ENCODE results near the gene CUL1. TPM values are rescaled to one million over a fixed set of nuclear protein-coding genes. Genes with fewer than 3 reads are reported as not detected.

The CUL1 gene
- total RNA-seq, 1 experiment from 2014 or later, result 53.1 TPM

DNA sequence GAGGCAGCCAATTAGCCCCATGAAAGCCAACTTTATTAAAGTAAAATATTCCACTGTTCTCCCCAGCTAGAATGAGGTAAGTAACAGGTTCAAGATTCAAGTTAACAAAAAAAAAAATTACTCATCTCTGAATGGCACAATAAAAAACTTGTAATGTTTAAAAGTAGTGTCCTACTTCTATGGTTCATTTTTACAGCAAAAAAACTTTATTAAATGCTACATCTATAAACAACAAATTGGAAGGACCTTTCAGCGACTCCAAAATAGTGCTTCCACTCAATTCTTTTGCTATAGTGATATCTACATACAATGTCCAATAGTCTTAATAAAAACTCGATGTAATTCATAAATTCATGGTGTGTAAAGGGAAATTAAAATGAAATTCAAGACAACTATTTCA is 126.2 kb downstream of the CUL1 start:
- ChIA-PET CTCF (no interaction called here), RAD21 (ENCODE audit: low non-redundant PET in 1 of 2, low total read pairs in 2 of 2, uncharacterized antibody in 2 of 2, unreplicated experiment in 2 of 2) (no interaction called here), POLR2A (no interaction called here)
- no peaks in the 10 kb centered on the region for H3K9me3 ChIP-seq (ENCODE audit: control insufficient read depth in 1 of 2, insufficient read depth in 1 of 2, low read depth in 1 of 2, low read length in 2 of 2)
- no peaks in the 10 kb centered on the region for H3K27me3 ChIP-seq (ENCODE audit: insufficient read depth, low read length)
- no TSS peak for BruUV-seq (replicated peaks)
- peaks cover 26 to 38% of the 10 kb centered on the region in 2 experiments for H3K36me3 ChIP-seq (ENCODE audit: control insufficient read depth in 1 of 2, insufficient read depth in 2 of 2, low read length in 2 of 2)
- intact Hi-C loops (cut with micrococcal nuclease), result no loop called here
- H3K79me2 ChIP-seq (ENCODE audit: insufficient read depth, low read length), result peaks cover 71% of the 10 kb centered on the region
- no peak overlapping the region for H3K4me2 ChIP-seq (ENCODE audit: low read length)
- no peak overlapping the region for H3K4me3 ChIP-seq (replicated peaks in 1 of 2; ENCODE audit: low read depth in 1 of 2, low read length in 2 of 2)
- H3K4me1 ChIP-seq (ENCODE audit: control insufficient read depth in 1 of 2, insufficient read depth in 2 of 2, low read length in 2 of 2), result peaks cover 0 to 5% of the 10 kb centered on the region in 2 experiments; a peak in 2 of 4 replicates
- no peak overlapping the region for H3K27ac ChIP-seq (ENCODE audit: low read depth, low read length)
- DNase-seq (ENCODE audit: low read depth, low spot score) (no peak), ATAC-seq (no peak)
- TF ChIP-seq, protein P1, sequence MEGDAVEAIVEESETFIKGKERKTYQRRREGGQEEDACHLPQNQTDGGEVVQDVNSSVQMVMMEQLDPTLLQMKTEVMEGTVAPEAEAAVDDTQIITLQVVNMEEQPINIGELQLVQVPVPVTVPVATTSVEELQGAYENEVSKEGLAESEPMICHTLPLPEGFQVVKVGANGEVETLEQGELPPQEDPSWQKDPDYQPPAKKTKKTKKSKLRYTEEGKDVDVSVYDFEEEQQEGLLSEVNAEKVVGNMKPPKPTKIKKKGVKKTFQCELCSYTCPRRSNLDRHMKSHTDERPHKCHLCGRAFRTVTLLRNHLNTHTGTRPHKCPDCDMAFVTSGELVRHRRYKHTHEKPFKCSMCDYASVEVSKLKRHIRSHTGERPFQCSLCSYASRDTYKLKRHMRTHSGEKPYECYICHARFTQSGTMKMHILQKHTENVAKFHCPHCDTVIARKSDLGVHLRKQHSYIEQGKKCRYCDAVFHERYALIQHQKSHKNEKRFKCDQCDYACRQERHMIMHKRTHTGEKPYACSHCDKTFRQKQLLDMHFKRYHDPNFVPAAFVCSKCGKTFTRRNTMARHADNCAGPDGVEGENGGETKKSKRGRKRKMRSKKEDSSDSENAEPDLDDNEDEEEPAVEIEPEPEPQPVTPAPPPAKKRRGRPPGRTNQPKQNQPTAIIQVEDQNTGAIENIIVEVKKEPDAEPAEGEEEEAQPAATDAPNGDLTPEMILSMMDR (IDR thresholded peaks at IDR 0.05 in 2 of 3, conservative IDR thresholded peaks at IDR 0.05 in 1 of 3; ENCODE audit: borderline replicate concordance in 1 of 3, insufficient read depth in 1 of 3, low read depth in 2 of 3, low read length in 2 of 3), result no peak
- no peak for TF ChIP-seq EZH2phosphoT487 (IDR thresholded peaks at IDR 0.05; ENCODE audit: borderline replicate concordance)
- TF ChIP-seq, protein P2, sequence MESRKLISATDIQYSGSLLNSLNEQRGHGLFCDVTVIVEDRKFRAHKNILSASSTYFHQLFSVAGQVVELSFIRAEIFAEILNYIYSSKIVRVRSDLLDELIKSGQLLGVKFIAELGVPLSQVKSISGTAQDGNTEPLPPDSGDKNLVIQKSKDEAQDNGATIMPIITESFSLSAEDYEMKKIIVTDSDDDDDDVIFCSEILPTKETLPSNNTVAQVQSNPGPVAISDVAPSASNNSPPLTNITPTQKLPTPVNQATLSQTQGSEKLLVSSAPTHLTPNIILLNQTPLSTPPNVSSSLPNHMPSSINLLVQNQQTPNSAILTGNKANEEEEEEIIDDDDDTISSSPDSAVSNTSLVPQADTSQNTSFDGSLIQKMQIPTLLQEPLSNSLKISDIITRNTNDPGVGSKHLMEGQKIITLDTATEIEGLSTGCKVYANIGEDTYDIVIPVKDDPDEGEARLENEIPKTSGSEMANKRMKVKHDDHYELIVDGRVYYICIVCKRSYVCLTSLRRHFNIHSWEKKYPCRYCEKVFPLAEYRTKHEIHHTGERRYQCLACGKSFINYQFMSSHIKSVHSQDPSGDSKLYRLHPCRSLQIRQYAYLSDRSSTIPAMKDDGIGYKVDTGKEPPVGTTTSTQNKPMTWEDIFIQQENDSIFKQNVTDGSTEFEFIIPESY (IDR thresholded peaks at IDR 0.05; ENCODE audit: extremely low read depth, insufficient replicate concordance, low read length), result no peak
- no peak for TF ChIP-seq RAD21 (IDR thresholded peaks at IDR 0.05; ENCODE audit: low read depth)
- TF ChIP-seq, protein P3, sequence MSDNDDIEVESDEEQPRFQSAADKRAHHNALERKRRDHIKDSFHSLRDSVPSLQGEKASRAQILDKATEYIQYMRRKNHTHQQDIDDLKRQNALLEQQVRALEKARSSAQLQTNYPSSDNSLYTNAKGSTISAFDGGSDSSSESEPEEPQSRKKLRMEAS (IDR thresholded peaks at IDR 0.05), result no peak
- no peak for TF ChIP-seq CBX3 (IDR thresholded peaks at IDR 0.05; ENCODE audit: low read depth)
- TF ChIP-seq TCF7L2 (IDR thresholded peaks at IDR 0.05; ENCODE audit: borderline replicate concordance, extremely low read depth, insufficient read depth, insufficient read length), result no peak
- TF ChIP-seq EZH2 (IDR thresholded peaks at IDR 0.05), result no peak
- no peak overlapping the region for H3K9ac ChIP-seq (ENCODE audit: low read length)
- H4K20me1 ChIP-seq (ENCODE audit: insufficient read depth), result peaks cover 5% of the 10 kb centered on the region; the same call in 1 of the 2 replicates
- no peaks in the 10 kb centered on the region for H3K9me2 ChIP-seq (ENCODE audit: insufficient read depth)
- H2AFZ ChIP-seq (ENCODE audit: low read depth, low read length, poor library complexity, severe bottlenecking), result no peak overlapping the region

Measured in HCT116 (cell line).